ENCODE data around the gene FOXP2.

DNA sequence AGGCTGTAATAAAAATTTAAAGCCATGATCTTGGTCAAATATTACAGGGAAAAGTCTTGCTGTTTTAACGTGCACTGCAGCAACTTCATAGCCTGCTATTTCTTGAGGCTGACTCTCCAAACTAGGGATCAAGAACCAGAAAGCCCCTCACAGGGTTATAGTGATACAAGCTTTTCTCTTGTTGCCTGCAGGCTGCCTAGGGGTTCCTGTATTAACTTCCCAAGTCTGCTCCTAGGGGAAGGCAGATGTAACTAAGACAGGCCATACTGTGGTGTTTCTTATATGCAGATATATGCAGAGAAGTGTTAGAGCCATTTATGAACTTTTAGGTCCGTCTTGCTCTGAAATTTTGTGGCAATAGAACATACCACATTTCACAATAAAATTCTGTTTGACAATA is 175.7 kb downstream of the FOXP2 start:
- TF ChIP-seq, protein P1, sequence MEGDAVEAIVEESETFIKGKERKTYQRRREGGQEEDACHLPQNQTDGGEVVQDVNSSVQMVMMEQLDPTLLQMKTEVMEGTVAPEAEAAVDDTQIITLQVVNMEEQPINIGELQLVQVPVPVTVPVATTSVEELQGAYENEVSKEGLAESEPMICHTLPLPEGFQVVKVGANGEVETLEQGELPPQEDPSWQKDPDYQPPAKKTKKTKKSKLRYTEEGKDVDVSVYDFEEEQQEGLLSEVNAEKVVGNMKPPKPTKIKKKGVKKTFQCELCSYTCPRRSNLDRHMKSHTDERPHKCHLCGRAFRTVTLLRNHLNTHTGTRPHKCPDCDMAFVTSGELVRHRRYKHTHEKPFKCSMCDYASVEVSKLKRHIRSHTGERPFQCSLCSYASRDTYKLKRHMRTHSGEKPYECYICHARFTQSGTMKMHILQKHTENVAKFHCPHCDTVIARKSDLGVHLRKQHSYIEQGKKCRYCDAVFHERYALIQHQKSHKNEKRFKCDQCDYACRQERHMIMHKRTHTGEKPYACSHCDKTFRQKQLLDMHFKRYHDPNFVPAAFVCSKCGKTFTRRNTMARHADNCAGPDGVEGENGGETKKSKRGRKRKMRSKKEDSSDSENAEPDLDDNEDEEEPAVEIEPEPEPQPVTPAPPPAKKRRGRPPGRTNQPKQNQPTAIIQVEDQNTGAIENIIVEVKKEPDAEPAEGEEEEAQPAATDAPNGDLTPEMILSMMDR (IDR thresholded peaks at IDR 0.05; ENCODE audit: extremely low read depth in 1 of 2, insufficient read depth in 1 of 2, low read depth in 1 of 2, low read length in 2 of 2), result no peak
- TF ChIP-seq MAX (IDR thresholded peaks at IDR 0.05; ENCODE audit: insufficient read depth, insufficient read length), result no peak
- TF ChIP-seq POLR2A (IDR thresholded peaks at IDR 0.05; ENCODE audit: low read depth, low read length), result no peak
- TF ChIP-seq JUN (IDR thresholded peaks at IDR 0.05; ENCODE audit: borderline replicate concordance, insufficient read depth, insufficient read length, low read depth), result no peak
- no peak for TF ChIP-seq EZH2 (IDR thresholded peaks at IDR 0.05; ENCODE audit: borderline replicate concordance, low read depth, low read length, severe bottlenecking)

All from endothelial cell of umbilical vein (primary cell).